Fibroblast of the aortic adventitia (primary cell): Measurements from ENCODE around the gene TXN2. TPM values are rescaled to one million over a fixed set of nuclear protein-coding genes. Genes with fewer than 3 reads are reported as not detected.

ENCODE experiments used
- DNase-seq: peaks from one replicate; pipeline ENCODE4 v3.0.0-alpha.2; 2010; ENCODE audit warnings: low read depth
- H3K4me3 ChIP-seq: 2 replicates; pipeline ENCODE4 v1.5.1; 2011; ENCODE audit warnings: low read depth, mild to moderate bottlenecking, control low read depth, low read length, moderate library complexity
- total RNA-seq: library from RNA; depleted of rRNA; stranded (reverse); fragments of >200 nt; gene quantifications from 2 replicates; pipeline ENCODE4 v1.2.3, GENCODE V29; 2012; ENCODE audit warnings: low replicate concordance
- TF ChIP-seq, protein P1 (sequence below): IDR thresholded peaks from 2 replicates; pipeline ENCODE4 v1.5.1; 2011; ENCODE audit warnings: mild to moderate bottlenecking, low read length, control low read depth, inconsistent platforms; ENCODE audit not compliant: insufficient read depth

The TXN2 gene
- total RNA-seq, 1 donor: 38.8 TPM

DNA sequence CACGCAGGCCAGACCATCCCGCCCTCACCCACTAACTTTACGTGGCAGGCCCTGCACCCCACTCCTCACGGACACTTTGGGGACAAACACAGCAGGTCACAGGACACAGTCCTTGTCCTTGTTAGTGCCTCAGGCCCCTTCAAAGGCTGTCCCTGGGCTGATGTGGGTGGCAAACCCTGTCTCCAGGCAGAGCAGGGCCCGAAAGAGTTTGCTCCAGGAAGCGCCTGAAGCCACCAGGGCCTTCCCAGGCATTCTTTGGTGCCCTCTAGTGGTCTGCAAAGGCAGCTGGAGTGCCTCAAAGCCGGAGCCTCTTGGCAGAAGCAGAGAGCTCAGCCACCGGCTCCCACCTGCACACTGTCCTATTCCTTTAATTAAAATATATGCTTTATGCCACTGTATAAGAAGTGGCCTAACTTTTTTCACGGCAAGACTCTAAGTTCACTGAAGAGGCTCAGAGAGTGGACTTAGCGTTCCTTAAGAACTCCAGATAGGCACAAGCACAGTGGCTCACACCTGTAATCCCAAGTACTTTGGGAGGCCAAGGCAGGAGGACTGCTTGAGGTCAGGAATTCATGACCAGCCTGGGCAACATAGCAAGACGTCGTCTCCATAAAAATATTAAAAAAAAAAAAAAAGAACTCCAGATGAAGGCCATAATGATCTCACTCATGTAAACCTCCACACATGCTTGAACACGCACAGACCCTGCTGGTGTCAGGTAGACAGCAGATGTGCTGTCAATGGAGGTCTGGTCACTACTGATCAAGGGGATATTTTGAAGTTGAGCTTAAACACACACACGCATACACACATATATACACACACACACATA is 11.1 kb downstream of the TXN2 start:
- TF ChIP-seq, protein P1, sequence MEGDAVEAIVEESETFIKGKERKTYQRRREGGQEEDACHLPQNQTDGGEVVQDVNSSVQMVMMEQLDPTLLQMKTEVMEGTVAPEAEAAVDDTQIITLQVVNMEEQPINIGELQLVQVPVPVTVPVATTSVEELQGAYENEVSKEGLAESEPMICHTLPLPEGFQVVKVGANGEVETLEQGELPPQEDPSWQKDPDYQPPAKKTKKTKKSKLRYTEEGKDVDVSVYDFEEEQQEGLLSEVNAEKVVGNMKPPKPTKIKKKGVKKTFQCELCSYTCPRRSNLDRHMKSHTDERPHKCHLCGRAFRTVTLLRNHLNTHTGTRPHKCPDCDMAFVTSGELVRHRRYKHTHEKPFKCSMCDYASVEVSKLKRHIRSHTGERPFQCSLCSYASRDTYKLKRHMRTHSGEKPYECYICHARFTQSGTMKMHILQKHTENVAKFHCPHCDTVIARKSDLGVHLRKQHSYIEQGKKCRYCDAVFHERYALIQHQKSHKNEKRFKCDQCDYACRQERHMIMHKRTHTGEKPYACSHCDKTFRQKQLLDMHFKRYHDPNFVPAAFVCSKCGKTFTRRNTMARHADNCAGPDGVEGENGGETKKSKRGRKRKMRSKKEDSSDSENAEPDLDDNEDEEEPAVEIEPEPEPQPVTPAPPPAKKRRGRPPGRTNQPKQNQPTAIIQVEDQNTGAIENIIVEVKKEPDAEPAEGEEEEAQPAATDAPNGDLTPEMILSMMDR: peak; percentile 97
- no peak overlapping the region for H3K4me3 ChIP-seq
- peak; percentile 90 for DNase-seq

DNA sequence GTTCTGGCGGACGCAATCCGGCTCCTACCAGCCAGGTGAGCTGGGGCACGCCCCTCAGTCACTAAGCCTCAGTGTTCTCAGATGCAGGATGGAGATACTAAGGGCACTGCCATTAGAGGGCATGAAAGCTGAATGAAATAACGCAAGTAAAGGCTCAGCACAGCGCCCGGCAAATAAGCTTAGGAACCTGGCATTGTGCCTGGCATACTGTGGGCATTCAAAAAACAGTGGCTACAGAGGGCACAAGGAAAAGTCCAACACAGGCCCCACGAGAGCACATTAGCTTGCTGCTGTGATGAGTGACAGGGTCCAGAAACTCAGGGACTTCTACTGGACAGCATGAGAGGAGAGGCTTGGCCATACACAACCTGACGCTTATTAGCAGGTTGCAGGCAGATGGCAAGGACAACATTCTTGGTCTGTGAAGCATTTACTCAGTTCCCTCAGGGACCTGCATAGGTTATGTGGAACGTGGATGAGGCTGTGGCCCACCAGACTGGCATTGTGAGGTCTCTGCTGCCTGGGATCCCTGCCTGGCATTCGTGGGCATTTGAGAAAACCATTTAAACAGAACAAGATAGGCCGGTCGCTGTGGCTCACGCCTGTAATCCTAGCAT is 12.2 kb downstream of the TXN2 start:
- no peak for DNase-seq
- TF ChIP-seq, protein P1: no peak
- no peak overlapping the region for H3K4me3 ChIP-seq

DNA sequence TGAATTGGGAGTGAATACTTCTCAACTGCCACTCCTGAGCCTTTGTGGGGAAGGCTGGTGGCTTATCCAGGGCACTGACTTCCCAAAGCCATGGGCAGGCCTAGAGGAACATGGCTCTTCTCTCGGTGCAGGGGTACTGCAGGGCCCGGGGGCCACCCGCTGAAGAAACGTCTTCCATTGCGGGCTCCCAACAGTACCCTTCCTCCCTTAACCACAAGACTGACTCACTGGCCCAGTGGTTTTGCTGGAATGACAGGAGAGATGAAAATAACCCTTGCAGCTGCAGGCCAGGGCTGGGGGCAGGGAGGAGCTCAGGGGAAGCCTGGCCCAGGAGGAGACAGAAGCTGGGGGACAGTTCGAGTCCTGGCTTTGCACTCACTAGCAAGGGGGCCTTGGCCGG is 13.5 kb downstream of the TXN2 start:
- no peak overlapping the region for H3K4me3 ChIP-seq
- peak; percentile 91 for DNase-seq
- TF ChIP-seq, protein P1: no peak

DNA sequence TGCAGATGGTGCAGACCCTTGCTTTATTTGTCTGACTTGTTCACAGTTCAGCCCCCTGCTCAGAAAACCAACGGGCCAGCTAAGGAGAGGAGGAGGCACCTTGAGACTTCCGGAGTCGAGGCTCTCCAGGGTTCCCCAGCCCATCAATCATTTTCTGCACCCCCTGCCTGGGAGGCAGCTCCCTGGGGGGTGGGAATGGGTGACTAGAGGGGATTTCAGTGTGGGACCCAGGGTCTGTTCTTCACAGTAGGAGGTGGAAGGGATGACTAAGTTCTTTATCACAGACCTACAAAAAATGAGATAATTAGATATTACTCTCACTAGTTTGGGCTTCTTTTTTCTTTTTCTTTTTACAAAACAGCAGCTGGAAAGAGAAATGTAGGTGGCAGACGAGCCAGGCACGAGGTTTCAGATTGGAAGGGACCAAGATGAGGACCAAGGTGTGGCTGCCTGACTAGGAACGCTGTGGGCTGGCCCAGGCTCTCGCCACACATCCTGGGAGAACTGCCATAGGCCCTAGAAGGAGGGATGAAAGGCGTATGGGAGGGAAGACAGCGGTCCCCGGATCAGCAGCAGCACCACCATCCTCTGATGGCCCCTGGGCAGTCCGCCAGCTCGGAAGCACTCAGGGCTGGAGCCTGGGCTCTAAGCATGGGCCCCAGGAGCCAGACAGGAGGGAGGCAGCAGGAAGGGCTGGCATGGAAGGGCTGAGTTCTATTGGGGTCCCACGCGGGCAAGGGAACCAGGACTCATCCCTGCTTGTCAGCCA is 14.2 kb downstream of the TXN2 start:
- no peak overlapping the region for H3K4me3 ChIP-seq
- peak; percentile 72 for DNase-seq
- TF ChIP-seq, protein P1: no peak

DNA sequence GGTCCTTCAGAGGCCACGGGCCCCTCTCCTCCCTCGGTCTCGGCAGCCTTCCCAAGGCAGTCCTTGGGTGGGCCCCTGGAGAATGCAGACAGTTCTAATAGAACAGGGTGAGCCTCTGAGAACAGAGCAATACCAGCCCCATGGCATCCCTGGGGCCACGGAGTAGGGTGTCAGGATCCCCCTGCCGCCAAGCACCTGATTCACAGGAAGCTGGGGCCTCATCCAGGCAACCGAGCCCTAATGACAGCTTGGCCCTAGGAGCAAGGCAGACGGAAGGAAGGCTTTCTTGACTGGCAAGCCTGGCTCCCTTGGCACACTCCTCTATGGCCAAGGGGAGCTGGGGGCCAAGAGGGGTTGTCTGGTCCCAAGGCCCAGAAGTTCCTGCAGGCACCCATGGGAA is 15.2 kb downstream of the TXN2 start:
- no peak for DNase-seq
- TF ChIP-seq, protein P1: no peak
- H3K4me3 ChIP-seq: no peak overlapping the region

DNA sequence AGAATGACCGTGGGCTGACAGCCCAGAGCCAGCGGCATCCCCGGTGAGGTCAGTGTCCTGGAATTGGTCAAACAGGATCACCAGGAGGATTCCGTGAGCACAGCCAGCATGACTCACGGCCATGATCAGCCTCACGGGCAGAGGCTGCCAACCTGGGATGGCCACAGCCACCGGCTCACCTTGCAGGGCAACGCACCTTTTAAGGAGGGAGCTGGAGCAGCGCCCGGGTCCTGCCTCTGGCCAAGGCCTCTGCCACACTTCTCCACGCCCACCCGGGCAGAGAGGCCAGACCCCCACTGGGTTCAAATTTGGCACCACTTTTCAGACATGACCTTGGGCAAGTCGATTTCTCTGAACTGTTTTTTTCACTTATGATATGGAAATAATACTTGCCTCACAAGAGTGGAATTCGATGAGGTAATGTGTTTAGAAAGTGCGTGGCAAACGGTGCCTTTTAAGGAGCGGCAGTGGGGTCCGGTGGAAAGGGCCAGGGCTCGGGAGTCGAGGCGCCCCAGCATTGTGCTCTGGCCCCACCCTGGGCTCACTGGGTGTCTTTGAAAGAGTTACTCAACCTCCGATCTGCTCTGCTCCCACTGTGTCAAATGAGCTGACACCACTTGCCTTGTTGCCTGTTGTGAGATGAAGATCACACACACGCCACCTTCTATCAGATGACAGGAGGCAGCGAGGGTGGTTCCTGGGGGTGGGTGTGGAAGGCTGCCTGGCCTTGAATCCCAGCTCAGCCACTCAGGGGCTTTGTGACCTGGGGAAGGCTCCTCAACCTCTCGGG is 16.0 kb downstream of the TXN2 start:
- no peak overlapping the region for H3K4me3 ChIP-seq
- TF ChIP-seq, protein P1: no peak
- DNase-seq: peak; percentile 81
